ENCODE data around the gene CCDC178.
A peak's percentile ranks its signal among the peaks of the same experiment; 100 is the strongest.
"Not testable (repeated sequence)": the region's sequence is repeated elsewhere in the genome, so short reads cannot be mapped to it uniquely, and the experiment has no call there.

CCDC178 gene

DNA sequence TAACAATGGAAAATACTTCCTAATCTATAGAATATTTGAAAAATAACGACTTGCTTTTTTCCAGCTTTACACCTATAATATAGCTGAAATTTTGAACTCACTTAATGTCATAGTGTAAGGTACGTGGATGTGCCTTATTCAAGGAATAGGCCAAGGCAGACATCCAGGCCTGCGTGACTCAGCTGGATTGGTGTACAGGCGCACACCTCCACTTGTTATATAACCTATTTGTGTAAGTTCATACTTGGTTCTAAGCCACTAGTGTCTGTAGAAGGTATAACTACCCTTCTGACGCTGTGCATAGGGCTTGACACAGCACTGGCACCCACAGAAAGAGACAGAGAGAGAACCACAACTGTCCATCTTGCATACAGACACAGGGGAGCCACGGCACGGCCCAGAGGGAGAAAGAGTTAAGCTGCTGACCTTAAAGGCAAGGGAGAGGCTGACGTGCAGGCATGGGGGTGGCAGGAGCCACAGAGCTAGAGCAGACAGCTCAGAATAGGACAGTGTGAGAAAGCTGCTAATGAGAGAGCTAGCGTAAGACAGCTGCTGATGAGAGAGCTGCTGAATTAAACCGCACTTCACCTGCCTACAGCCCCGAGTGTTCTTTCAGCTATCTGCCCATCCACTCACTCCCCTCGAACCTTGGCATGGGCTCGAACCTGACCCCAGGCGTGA is 16.1 kb downstream of the CCDC178 start:
- TF ChIP-seq JUND (IDR thresholded peaks at IDR 0.05; ENCODE audit: low read depth) = no peak
- in situ Hi-C loops (cut with HindIII; ENCODE audit: low pct_unique_long_range_greater_than_20kb, low sequenced_read_pairs) = no loop called here
- peak in 1 of 2 experiments; percentile 3 for DNase-seq (ENCODE audit: low read depth in 1 of 2, low spot score in 1 of 2)

DNA sequence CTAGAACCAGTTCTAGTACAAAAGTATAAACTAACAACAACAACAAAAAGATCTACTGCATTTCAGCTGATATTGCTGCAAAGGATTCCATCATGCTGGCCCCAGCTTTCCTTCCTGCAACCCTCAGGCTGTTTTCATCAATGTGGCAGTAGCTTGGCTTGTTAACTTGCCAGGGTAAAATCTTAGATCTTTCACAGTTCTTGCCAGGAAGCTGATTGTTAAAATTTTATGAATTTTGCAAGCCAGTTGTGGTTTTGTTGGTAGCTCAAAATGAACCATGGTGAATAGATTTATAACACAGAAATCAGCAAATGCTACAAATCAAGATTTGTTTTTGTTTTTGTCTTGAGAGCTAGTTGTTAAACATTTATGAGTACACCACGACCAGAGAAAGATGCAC is 19.3 kb downstream of the CCDC178 start:
- in situ Hi-C loops (cut with HindIII; ENCODE audit: low pct_unique_long_range_greater_than_20kb, low sequenced_read_pairs) = no loop called here
- TF ChIP-seq JUND (IDR thresholded peaks at IDR 0.05; ENCODE audit: low read depth) = no peak
- no peak for DNase-seq (ENCODE audit: low read depth in 1 of 2, low spot score in 1 of 2)

DNA sequence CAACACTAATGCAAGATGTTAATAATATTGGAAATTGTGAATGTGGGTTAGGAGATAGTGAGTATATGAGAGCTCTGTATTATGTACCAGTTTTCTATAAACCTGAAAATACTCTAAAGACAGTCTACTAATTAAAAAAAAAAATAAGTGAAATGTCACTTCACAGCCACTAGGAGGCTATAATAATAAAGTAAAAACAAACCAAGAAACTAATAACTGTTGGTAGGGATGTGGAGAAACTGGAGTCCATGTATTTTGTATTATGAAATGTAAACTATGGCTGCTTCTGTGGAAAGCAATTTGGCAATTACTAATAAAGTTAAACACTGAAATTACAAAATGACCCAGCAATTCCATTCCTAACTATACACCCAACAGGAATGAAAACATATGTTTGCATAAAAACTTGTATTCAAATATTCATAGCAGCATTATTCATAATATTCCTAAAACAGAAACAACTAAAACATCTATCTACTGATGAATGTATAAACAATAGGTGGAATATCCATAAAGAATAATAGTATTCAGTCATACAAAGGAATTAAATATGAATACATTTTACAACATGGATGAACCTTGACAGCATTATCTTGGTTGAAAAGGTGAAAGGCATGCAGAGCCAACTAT is 36.2 kb downstream of the CCDC178 start:
- DNase-seq (ENCODE audit: low read depth in 1 of 2, low spot score in 1 of 2) = no peak
- no peak for TF ChIP-seq JUND (IDR thresholded peaks at IDR 0.05; ENCODE audit: low read depth)
- in situ Hi-C loops (cut with HindIII; ENCODE audit: low pct_unique_long_range_greater_than_20kb, low sequenced_read_pairs) = no loop called here

DNA sequence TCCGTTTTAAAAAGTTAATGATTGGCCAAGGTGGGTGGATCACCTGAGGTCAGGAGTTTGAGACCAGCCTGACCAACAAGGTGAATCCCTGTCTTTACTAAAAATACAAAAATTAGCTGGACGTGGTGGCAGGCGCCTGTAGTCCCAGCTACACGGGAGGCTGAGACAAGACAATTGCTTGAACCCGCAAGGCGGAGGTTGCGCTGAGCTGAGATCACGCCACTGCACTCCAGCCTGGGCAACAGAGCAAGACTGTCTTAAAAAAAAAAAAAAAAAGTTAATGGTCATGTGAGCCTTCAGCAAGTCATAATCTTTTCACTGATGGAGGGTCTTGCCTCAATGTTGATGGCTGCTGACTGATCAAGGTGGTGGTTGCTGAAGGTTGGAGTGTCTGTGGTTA is 41.6 kb downstream of the CCDC178 start:
- in situ Hi-C loops (cut with HindIII; ENCODE audit: low pct_unique_long_range_greater_than_20kb, low sequenced_read_pairs) = not testable (repeated sequence)

DNA sequence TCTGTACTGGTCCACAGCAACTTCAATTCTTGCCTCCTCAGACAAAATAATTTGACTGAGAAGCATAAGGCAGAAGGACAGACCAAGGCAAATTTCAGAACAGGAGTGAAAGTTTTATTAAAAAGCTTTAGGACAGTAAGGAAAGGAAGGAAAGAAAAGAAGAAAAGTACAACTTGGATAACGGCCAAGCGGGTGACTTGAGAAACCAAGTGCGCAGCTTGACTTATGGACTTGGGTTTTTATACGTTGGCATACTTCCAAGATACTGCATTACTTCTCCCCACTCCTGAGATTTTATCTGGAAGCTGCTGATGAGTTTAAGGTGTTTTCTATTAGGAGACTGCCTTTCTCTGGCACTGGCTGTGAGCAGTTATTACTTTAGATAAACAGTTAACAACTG is 64.7 kb downstream of the CCDC178 start:
- in situ Hi-C loops (cut with HindIII; ENCODE audit: low pct_unique_long_range_greater_than_20kb, low sequenced_read_pairs) = no loop called here
- TF ChIP-seq JUND (IDR thresholded peaks at IDR 0.05; ENCODE audit: low read depth) = no peak
- DNase-seq (ENCODE audit: low read depth in 1 of 2, low spot score in 1 of 2) = no peak

More for the DNA sequence above, 41.6 kb downstream of the CCDC178 start:
- not testable (repeated sequence) for DNase-seq (ENCODE audit: low read depth in 1 of 2, low spot score in 1 of 2)

DNA sequence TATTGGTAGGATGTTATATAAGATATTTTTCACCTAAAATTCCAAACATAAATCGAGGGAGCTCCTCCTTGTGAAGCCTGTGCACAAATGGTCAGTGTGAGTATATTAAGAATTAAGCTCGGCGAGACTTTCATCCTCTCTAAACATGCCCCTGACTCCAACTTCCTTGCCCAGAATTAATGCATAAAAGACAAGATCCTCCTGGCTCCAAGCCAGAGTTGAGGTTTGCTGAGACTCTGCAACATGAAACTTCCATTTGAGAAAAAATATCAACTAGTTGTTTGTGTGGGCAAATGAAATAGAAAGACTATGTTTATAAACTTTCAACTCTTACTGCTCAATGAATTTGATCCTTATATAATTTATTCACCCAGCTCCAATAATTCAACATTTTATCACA is 68.1 kb downstream of the CCDC178 start:
- in situ Hi-C loops (cut with HindIII; ENCODE audit: low pct_unique_long_range_greater_than_20kb, low sequenced_read_pairs) = no loop called here
- TF ChIP-seq JUND (IDR thresholded peaks at IDR 0.05; ENCODE audit: low read depth) = no peak
- DNase-seq (ENCODE audit: low read depth in 1 of 2, low spot score in 1 of 2) = no peak

DNA sequence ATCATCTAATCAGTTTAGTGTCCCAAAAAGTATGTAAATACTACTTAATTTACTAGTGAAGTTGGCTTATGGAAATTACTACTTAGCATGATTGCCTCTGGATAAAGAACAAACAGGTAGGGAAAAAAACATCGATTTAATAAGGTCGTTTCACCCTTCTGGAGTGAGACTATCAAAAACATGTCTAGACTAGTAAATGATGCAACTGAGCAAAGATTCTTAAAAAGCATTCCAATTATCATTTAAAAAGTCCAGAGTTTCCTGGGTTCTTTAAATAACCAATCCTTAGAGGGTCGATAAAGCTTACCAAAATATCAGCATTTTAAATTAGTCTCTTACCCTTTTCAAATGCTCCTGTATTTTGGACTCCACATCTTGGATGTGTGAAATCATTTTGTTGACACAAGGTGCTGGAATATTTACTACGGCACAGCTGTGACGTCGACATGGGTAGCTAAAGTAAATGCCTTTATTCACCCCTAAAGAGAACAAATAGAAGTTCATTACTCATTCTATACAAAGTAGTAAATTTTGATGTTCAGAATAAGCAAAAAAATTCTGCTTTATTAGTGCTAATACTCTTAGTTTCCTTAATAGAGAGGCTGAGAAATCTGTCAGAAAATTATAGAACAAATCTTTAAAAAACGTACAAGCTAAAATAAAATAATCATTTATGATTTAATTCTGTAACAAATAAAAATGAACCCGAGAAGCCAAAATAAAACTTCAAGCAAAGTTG is 70.6 kb downstream of the CCDC178 start:
- no peak for DNase-seq (ENCODE audit: low read depth in 1 of 2, low spot score in 1 of 2)
- in situ Hi-C loops (cut with HindIII; ENCODE audit: low pct_unique_long_range_greater_than_20kb, low sequenced_read_pairs) = no loop called here
- TF ChIP-seq JUND (IDR thresholded peaks at IDR 0.05; ENCODE audit: low read depth) = no peak

DNA sequence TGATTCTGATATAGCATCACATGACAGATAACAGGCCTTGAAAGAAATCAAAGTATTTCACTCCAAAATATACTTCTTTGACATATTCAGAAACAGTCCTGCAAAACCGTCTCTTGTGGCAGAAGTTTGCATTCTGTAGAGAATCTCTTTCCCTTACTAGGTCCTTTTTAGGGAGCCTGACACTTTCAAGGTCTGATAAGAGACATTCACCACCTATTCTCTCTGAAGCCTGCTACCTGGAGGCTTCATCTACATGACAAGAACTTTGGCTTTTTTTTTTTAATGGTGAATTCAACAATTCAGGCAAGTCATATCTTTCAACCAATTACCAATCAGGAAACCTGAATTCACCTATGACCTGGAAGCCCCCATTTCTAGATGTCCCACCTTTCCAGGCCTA is 83.8 kb downstream of the CCDC178 start:
- in situ Hi-C loops (cut with HindIII; ENCODE audit: low pct_unique_long_range_greater_than_20kb, low sequenced_read_pairs) = no loop called here
- no peak for TF ChIP-seq JUND (IDR thresholded peaks at IDR 0.05; ENCODE audit: low read depth)
- DNase-seq (ENCODE audit: low read depth in 1 of 2, low spot score in 1 of 2) = no peak

DNA sequence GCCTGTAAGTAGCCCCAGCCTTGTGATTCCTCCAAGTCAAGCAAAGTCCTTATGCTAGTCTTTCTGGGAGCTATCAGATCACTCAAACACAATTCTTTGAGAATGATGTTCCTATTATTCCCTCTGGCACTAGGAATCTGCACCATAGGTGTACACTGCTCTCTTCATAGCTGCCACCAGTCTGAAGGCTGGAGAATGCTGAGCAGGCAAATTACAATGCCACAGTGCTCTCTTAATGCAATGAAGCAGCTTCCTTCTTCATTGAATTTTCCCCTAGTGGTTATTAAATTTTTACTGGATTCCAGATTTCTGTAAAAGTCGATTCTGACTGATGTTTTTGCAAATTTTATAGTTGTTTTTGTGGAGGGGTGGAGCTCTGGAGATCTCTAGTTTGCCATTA is 84.8 kb downstream of the CCDC178 start:
- in situ Hi-C loops (cut with HindIII; ENCODE audit: low pct_unique_long_range_greater_than_20kb, low sequenced_read_pairs) = no loop called here
- no peak for DNase-seq (ENCODE audit: low read depth in 1 of 2, low spot score in 1 of 2)
- no peak for TF ChIP-seq JUND (IDR thresholded peaks at IDR 0.05; ENCODE audit: low read depth)

DNA sequence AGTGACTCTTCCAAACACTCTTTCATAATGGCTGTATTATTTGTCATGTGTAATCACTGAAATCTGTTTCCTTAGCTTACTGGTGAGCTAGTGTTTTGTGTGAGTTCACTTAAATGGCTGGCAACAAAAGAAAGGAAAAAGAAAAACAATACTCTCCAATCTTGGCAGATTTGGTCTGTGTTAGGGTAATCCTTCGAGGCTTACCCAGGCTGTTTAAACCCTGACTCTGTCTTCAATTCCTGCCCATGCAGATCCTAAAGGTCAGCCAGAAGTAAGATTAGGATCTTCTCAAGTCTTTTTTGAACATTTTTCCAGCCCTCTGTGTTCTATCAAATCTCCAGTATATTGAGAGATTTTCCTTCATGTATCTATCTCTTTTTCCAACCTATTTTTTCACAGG is 85.3 kb downstream of the CCDC178 start:
- in situ Hi-C loops (cut with HindIII; ENCODE audit: low pct_unique_long_range_greater_than_20kb, low sequenced_read_pairs) = no loop called here
- no peak for TF ChIP-seq JUND (IDR thresholded peaks at IDR 0.05; ENCODE audit: low read depth)
- DNase-seq (ENCODE audit: low read depth in 1 of 2, low spot score in 1 of 2) = no peak

DNA sequence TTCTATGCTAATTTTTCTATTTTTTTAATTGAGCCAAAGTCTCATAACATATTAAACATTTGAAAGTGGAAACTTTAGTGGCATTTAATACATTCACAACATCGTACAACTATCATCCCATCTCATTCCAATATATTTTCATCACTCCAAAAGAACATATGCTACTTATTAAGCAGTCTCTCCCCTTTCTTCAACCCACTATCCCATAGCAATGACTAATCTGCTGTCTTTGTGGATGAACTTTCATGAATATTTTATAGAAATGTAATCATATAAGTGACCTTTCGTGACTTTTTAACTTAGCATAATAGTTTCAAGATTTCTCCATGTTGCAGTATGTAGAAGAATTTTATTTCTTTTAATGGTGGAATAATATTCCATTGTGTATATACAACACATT is 90.3 kb downstream of the CCDC178 start:
- in situ Hi-C loops (cut with HindIII; ENCODE audit: low pct_unique_long_range_greater_than_20kb, low sequenced_read_pairs) = no loop called here

DNA sequence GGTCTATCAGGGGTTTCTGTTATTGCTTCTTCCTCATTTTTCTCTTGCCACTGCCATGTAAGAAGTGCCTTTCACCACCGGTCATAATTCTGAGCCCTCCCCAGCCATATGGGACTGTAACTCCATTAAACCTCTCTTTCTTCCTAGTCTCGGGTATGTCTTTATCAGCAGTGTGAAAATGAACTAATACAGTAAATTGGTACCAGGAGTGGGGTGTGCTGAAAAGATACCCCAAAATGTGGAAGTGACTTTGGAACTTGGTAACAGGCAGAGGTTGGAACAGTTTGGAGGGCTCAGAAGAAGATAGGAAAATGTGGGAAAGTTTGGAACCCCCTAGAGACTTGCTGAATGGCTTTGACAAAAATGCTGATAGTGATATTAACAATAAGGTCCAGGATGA is 100.8 kb downstream of the CCDC178 start:
- DNase-seq (ENCODE audit: low read depth in 1 of 2, low spot score in 1 of 2); in situ Hi-C loops (cut with HindIII; ENCODE audit: low pct_unique_long_range_greater_than_20kb, low sequenced_read_pairs): not testable (repeated sequence)

More for the DNA sequence above, 90.3 kb downstream of the CCDC178 start:
- no peak for TF ChIP-seq JUND (IDR thresholded peaks at IDR 0.05; ENCODE audit: low read depth)
- DNase-seq (ENCODE audit: low read depth in 1 of 2, low spot score in 1 of 2) = no peak

DNA sequence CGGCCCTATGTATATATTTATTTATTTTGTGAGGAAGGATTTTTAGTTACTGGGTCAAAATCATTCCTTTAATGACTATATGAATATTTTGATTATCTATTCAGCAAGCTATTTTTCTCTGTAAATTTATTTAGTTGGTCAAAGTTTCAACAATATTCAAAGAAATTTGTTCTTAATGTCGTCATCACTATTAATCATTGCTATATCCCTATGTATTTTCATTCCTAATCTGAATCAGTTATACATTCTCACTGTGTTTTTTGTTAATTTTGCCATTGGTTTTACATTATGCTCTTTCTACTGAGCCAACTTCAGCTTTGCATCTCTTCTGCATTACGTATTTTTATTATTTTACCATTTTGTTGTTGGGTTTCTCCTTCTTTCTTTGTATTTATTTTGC is 105.7 kb downstream of the CCDC178 start:
- in situ Hi-C loops (cut with HindIII; ENCODE audit: low pct_unique_long_range_greater_than_20kb, low sequenced_read_pairs) = no loop called here
- no peak for DNase-seq (ENCODE audit: low read depth in 1 of 2, low spot score in 1 of 2)
- no peak for TF ChIP-seq JUND (IDR thresholded peaks at IDR 0.05; ENCODE audit: low read depth)

Data from T47D (cell line).